GM19043 (cell line): ENCODE measurements around the gene EBP.

Source experiments
- ATAC-seq: cut with Tn5 transposase; IDR thresholded peaks from one replicate; pipeline ENCODE4 v1.9.1; 2021; ENCODE audit warnings: low read depth; ENCODE audit not compliant: unreplicated experiment

Gene EBP

DNA sequence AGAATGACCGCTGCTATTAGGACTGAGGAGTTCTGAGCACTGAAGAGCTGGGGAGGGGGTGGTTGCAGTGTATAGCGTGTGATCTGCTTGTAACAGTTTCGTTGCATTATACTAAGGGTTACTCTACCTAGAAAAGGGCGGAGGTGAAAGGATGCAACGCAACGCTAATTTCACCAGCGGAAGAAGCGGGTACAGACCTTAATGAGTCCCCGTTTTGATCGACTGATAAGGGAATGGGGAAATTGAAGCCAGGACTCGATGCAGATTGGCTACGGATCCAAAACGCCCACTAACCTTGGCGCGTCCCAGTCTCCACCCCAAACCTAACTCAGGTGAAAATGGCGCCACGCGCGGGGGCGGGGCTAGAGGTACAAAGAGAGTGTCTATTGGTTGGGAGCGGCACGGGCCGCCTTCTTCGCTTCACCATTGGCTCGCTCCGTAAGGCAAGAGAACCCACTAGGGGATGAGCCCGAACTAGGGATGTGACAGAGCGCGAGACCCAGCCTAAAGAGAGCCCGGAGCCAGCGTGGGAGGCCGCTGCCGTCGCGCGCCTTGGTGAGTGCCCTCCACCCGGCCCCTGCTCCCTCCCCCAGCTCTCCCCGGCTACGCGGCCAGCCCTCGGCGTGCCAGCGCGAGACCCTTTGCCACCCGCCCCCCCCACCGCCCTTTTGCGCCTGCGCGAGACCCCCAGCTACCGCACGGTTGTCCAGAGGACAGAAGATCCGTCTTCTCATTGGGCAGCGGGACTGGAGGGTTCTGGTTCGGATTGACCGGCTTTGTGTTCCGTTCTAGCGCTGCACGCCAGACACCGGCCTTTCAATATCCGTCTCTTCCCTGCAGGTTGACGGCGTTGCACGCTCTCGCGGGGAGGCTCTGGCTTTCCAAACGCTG, at the start of gene EBP:
Gene EBP (plus strand): TSS at position 456 of the 891 bp plus-strand sequence. CDS start 1,964 bp downstream, outside the sequence.
- ATAC-seq: peak; percentile 93

DNA sequence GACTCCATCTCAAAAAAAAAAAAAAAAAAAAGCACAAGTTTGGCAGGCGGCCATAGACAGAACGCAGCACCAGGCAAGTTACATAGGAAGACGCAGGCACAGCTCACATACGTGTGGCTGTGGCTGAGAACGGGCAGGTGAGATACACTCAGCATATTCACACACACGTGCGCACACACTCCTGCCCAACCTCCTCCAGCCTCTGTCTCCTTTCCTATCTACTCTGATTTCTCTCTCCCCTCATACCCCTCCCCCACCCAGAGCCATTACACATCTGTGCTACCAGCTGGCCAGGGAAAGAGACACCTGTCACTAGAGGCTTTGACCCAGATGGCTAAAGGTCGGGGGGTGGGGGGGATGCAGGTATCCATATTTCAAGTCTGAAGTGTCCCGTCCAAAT, 49.4 kb upstream of the EBP start:
- ATAC-seq: no peak

DNA sequence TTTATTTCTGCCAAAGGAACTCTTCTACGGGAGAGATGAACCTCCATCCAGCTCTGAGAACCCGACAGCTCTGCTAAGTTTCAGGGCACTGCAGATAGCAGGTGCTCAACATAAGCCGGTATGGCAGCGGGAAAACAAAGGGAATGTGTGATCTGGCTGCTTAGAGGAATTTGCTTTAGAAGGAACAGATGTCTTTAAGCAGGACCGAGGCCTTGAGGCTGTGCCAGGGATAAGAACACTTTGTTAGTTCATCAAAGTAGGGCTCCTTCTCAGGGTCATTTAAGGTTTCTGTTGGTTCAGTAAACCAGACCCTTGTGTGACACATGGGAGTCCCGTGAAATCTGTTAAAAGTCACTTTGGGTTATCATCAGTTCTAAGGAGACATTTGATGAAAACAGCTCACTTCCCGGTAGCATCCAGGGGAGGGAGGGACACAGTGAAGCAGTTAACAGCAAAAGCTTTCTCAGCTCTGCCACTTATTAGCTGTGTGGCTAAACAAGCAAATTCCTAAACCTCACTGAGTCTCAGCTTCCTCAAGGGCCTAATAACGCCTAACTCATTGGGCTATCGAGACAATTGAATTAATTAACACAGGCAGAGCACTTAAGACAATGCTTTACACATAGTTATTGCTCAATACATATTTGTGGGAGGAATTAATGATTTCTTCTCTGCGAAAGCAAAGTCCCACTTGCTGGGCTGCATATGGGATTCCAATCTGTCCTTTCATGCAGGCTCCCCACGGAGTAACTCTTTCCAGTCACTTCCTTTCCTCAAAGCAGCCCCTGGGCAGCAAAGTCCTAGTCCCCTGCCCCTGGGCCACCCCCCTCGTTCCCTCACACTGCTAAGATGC, 48.5 kb upstream of the EBP start:
- no peak for ATAC-seq

DNA sequence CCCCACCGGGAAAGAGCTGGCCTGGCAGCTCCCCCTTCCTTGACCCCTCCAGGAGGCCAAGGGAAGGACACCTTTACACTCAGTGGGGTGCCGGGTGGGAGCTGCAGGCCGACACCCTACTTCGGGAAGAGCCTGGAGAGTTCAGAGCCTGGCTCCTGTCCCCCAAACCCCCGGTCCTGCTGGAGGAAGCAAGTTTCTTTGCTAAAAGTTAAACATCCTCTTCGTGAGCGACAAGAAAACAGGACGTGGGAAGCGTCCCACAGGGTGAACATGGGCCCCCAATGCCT, 48.0 kb upstream of the EBP start:
- no peak for ATAC-seq

DNA sequence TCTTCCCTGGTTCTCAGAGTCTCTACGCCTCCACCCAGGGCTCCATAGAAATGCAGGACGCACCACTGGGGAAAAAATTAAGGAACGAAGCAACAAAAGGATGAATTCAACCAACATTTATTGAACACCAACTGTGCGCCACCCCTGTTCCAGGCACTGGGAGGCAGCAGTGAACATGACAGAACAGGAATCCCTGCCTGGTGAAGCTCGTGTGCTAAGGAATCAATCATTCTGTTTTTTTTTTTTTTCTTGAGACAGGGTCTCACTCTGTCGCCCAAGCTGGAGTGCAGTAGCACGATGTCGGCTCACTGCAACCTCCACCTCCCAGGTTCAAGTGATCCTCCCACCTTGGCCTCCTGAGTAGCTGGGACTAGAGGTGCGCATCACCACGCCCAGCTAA, 47.5 kb upstream of the EBP start:
- ATAC-seq: no peak

DNA sequence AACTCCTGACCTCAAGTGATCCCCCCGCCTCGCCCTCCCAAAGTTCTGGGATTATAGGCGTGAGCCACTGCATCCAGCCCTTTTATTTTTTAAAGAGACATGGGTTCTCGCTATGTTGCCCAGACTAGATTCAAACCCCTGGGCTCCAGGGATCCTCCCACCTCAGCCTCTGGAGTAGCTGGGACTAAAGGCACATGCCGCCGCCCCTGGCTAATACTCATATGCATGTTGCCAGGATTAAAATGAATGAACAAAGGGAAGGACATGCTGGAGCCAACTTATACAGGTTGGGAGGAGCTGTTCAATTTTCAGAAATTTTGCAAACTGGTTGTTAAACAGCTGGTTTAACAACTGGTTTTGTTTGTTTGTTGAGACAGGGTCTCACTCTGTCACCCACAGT, 47.0 kb upstream of the EBP start:
- no peak for ATAC-seq

DNA sequence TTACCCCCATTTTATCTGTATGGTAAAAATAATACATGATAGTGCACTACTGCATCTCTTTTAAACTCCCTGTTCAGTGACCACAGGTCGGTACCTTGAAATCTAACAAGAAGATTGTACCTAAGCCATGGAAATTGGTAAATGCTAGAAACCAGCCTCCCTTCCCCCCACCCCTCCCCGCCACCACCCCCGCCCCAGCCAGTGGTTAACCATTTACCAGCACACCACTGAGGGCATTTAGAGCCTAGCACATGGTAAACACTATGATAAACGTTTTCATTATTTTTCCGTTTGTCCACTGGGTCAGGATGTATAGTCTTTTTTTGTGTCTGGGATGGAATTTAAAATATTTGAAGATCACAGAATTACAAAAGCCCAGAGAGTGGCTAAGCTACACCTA, 46.3 kb upstream of the EBP start:
- no peak for ATAC-seq

DNA sequence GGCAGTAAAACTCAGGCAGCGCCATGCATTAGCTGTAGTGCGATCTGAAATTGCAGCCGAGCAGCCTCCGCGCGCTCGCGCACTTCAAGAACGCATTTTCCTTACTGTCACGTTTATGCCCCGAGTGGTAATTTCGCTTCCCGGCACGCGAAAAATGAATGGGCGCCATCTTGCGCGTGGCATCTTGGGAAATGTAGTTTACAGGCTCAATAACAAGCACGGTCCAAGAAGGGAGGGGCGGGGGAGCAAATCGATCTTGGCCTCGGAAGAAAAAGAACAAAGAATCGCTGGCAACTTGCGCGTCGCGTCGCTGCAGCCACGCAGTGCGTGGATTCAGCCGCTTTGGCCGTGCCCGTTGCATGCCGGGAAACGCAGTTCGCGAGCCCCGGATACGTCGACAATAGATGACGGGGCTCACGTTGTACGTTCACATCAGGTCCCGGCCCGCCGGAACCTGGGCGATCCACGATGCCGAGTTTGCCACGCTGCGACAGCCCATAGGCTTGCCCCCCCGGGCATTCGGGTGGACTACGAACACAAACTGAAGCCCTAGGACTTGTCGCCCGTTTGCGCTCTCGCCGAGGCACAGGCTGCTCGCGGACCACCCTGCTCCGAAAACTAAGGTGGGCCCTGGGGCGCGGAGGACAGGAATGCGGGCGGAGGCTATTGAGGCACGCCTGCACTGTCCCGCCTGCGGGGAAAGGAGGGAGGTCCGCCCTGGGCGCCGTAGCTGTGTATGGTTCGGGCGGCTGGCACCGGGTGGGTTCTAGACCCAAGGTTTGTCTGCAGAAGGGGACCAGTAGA, 45.6 kb upstream of the EBP start, which contains the start of gene FTSJ1:
Gene FTSJ1 (plus strand): TSS at position 426 of the 804 bp plus-strand sequence. CDS start 1,849 bp downstream, outside the sequence.
- peak; percentile 83 for ATAC-seq

DNA sequence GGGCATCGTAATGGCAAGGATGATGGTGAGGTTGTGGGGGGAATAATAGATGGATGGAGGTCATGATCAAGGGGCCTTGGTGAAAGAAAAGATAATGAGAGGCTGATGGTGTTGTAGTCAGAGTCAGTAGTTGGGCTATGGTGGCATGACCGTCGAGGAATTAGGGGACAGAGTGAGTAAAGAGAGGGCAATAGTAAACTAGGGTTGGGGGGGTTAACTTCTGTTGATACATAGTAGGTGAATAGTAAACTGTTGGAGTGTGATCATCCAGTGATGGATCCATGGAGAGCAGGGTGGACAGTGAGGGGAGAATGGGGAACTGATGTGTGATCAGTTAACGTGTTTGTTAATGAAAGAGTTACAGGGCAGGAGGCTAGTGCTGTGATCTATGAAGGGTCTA, 44.7 kb upstream of the EBP start:
- no peak for ATAC-seq

DNA sequence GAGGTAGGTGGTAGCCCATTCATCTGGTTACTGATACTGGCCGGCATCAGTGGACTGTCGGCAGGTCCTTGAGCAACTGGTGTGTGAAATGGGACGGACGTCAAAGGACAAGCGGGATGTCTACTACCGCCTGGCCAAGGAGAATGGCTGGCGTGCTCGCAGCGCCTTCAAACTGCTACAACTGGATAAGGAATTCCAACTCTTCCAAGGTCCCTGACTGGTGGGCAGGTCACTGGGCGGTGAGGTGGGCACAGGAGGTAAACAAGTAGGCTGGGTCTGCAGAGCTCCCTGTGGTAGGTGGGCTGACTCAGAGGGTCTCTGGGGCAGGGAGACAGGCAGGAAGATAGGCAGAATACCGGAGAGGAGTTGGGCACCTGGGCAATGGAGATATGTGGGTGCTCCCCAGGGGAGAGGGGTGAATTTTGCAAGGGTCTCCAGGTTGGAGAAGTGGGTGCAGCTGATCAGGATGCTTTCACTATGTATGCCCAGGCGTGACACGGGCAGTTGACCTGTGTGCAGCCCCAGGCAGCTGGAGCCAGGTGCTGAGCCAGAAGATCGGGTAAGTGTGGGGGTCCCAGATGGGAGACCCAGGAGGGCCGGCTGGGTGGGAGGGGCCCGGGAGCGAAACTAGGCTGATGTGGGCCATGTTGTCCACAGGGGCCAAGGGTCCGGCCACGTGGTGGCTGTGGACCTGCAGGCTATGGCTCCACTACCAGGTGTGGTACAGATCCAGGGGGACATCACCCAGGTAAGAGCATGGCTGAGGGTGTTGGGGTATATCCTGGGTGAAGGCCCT, 43.5 kb upstream of the EBP start:
- ATAC-seq: no peak

DNA sequence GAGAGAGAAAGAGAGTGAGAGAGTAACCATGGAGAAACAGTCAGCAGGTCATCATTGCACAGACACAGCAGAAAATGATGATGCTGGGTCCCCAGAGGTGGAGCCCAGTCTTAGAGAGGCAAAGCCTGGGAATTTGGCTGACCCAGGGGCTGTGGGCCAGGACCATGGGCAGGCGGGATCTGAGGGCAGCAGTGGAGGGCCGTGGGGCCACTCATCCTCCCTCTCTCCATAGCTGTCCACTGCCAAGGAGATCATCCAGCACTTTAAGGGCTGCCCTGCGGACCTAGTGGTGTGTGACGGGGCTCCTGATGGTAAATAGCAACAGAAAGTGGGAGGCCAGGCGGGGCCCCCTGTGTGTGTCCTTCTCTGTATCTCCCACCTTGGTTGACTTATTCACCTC, 42.8 kb upstream of the EBP start:
- no peak for ATAC-seq

DNA sequence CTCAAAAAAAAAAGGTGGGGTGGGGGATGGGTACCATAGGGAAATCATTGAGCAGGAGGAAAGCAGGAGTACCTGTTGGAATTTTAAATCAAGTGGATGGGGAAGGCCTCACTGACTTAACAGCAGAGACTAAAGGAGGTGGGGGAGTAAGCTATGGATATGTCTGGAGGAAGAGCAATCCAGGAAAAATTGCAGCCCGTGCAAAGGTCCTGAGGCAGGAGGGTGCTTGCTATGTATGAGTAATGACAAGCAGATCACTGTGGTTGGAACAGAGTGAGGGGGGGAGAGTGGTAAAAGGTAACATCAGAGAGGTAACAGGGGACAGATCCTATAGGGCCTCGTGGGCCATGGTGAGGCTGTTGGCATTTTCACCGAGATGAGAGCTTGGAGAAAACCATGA, 41.5 kb upstream of the EBP start:
- no peak for ATAC-seq

DNA sequence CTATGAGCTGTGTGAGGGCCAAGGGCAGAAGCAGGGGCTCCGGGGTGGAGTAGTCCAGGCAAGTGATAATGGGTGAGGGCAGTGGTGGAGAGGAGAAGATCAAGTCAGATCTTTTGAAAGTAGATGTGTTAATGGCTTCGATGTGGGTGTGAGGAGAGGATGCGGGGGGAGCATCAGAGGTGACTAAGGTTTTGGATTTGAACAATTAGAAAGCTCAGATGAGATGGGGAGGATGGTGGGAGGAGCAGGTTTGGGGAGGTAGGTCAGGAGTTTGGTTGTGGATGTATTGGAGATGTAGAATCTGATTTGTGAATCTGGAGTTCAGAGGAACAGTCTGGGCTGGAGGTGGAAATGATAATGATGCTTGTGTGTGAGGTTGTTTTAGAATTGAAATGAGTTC, 41.0 kb upstream of the EBP start:
- ATAC-seq: no peak

DNA sequence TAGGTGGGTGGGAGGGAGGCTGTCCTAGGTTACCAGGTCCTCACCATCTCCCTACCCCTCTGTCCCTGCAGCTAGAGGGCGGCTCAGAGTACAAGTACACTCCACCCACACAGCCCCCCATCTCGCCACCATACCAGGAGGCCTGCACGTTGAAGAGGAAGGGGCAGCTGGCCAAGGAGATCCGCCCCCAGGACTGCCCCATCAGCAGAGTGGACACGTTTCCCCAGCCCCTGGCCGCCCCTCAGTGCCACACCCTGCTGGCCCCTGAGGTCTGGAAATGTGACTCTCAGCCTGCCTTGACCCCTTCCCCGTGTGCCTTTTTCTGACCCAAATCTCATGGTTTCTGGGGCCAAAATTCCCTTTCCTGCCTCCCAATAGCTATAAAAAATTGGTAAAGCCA, 39.1 kb upstream of the EBP start:
- ATAC-seq: no peak

DNA sequence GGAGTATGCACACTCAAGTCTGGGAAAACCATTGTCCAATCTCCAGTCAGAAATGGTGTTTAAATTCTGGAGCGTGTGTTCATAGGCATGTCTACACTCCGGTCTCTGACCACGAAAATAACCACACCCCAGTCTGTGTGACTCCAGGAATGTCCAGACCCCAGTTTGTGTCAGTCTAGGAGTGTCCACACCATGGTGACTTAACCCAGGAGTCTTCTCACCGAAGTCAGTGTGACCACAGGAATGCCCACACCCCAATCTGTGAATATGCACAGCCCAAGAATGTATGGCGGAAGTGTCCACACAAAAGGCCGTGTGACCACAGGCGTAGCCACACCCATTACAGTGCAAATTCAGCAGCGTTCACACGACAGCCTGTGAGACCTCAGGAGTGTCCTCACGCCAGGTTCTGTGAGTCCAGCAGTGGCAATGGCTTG, 34.2 kb upstream of the EBP start:
- ATAC-seq: no peak

DNA sequence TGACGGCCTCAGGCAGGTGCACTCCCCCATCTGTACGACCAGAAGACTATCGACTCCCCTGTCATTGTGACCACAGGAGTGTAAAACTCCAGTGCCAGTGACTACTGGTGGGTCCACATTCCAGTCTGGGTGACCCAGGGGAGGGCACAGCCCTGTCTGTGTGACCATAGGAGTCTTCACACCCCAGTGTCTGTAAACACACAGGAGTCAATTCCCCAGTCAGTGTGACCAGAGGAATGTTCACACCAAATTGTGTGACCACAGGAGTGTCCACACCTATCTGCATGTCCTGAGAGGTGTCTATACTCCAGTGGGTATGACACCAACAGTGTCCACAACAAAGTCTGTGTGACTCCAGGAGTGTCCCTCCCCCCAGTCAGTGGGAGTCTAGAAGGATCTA, 33.6 kb upstream of the EBP start:
- ATAC-seq: no peak

DNA sequence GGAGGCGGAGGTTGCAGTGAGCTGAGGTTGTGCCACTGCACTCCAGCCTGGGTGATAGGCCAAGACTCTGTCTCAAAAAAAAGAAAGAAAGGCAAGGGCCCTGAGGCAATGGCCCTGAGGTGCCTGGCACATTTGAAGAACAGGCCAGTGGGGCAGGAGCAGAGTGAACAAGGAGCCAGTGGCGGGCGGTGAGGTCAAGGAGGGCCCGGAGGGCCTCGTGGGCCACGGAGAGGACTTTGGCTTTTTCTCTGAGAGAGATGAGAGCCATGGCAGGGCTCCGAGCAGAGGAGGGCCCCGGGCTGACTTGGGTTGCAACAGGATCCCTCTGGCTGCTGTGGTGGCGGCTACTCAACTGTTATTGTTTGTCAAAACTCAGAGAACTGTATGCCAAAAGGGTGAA, 32.3 kb upstream of the EBP start:
- ATAC-seq: no peak

DNA sequence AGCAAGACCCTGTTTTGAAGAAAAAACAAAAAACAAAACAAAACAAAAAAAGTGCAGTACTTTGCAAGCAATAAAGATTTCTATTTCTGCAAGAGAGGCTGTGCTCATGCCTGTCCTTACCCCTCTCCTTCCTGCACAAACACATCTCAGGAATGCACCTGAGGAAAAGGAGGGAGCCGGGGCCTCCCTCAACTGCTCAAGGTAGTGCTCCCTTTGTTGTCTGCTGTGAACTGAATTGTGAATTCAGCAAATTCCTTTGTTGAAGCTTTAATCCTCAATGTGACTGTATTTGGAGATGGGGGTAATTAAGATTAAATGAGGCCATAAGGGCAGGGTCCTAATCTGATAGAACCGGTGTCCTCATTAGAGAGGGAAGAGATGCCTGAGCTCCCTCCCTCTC, 31.7 kb upstream of the EBP start:
- ATAC-seq: no peak

DNA sequence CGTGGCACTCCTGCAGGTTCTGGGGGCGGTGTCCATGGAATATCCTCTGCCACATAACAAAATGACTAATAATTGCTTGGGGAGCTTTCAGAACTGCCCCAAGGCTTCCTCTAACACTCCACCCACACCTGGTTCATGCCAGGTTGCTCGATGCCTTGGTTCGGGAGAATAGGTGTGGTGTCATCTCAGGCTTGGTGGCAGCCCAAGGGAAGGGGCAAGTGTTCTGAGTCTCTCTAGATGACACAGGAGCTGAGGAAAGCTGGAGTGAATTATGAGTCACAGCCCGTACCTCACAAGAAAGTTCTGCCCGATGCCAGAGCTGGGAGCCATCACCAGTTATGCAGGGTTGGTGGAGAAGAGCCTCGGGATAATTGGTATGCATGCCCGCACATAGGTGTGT, 30.9 kb upstream of the EBP start:
- no peak for ATAC-seq

DNA sequence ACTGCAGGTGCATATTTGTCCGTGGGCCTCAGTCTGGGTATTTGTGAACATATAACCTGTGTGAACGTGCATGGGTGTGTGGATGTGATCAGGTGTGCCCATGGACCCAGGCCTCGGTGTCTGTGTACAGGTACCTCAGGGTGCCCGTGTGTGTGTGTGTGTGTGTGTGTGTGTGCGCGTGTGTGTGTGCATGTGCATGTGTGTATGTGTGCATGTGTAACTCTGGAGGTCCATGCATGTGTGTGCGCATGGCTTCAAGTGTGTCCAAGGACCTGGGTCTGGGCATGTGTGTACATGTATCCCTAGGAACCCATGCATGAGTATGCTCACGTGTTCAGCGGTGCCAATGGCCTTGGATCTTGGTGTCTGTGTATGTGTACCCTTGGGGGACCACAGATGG, 29.8 kb upstream of the EBP start:
- ATAC-seq: no peak
